D721Med (cell line): Measurements from ENCODE around the gene AIFM3.

ENCODE experiments used
- DNase-seq: peaks from one replicate; pipeline ENCODE4 v3.0.0; 2011; ENCODE audit warnings: low spot score; ENCODE audit not compliant: insufficient read length
- FAIRE-seq: peaks from 2 replicates; lab custom pipeline; 2011; peaks lifted over from hg19 to GRCh38; lab: Jason Lieb, UNC
- TF ChIP-seq, protein P1 (sequence below): IDR thresholded peaks from 2 replicates; pipeline ENCODE4 v1.5.1; 2012; ENCODE audit warnings: mild to moderate bottlenecking, control low read depth; ENCODE audit not compliant: insufficient read depth; ENCODE audit errors: missing control alignments

AIFM3 gene, protein sequence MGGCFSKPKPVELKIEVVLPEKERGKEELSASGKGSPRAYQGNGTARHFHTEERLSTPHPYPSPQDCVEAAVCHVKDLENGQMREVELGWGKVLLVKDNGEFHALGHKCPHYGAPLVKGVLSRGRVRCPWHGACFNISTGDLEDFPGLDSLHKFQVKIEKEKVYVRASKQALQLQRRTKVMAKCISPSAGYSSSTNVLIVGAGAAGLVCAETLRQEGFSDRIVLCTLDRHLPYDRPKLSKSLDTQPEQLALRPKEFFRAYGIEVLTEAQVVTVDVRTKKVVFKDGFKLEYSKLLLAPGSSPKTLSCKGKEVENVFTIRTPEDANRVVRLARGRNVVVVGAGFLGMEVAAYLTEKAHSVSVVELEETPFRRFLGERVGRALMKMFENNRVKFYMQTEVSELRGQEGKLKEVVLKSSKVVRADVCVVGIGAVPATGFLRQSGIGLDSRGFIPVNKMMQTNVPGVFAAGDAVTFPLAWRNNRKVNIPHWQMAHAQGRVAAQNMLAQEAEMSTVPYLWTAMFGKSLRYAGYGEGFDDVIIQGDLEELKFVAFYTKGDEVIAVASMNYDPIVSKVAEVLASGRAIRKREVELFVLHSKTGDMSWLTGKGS

DNA sequence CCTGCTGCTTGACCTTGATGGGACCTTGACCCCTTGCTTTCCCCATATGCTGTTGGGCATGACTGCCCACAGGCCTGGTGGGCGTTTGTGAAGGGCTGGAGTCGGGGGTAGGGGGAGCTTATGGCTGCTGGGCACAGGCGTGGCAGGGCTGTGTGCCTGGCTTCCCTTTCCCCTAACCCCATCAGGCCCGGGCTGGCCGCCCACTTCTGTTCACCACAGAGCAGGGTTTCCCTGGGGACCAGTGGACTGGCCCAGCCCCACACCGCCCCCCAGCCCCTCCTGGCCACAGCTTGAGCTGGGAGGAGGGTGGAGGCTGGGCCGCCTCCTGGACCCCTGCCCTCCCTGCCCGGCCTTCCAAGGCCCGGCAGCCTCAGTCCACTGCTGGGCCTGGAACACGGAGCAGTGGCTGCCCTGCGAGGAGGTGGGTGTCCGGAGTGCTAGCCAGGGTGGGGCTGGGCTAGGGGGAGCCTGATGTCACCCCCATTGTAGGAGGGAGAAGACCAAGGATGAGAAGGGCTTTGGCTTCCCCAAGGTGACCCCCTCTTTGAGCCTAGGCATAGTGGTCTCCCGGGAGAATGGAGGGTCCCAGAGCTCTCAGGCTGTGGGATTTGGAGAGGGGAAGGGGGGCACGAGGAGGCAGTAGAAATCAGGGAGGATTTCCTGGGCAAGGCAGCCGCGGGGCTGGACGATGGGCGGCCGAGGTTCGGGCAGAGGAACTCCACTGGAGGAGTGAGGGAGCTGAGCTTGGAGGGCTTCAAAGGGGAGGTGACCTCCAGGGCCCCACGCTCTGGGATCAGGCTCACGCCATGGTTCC lies at the start of gene AIFM3:
Gene AIFM3, plus strand, starts transcription at position 373 of the 814 bp plus-strand sequence. CDS start 690 bp downstream, outside the sequence.
- DNase-seq (no peak), FAIRE-seq (no peak)
- TF ChIP-seq, protein P1, sequence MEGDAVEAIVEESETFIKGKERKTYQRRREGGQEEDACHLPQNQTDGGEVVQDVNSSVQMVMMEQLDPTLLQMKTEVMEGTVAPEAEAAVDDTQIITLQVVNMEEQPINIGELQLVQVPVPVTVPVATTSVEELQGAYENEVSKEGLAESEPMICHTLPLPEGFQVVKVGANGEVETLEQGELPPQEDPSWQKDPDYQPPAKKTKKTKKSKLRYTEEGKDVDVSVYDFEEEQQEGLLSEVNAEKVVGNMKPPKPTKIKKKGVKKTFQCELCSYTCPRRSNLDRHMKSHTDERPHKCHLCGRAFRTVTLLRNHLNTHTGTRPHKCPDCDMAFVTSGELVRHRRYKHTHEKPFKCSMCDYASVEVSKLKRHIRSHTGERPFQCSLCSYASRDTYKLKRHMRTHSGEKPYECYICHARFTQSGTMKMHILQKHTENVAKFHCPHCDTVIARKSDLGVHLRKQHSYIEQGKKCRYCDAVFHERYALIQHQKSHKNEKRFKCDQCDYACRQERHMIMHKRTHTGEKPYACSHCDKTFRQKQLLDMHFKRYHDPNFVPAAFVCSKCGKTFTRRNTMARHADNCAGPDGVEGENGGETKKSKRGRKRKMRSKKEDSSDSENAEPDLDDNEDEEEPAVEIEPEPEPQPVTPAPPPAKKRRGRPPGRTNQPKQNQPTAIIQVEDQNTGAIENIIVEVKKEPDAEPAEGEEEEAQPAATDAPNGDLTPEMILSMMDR: no peak

DNA sequence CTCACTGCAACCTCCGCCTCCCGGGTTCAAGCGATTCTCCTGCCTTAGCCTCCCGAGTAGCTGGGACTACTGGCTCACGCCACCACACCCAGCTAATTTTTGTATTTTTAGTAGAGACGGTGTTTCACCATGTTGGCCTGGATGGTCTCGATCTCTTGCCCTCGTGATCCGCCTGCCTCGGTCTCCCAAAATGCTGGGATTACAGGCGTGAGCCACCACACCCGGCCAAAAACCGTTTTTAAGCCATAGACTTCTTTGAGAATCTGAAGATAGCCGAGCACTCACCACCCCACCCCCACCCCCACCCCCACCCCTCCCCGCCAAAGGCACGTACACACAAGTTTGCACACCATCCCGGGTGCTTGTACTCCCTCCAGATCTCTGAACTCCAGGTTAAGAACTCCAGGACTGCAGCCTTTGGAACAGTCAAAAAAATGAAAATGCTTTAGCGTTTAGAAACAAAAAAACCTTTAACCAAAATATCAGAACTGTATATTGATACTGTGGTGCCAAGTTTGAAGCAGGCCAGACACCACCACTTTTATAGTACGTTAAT lies 48.3 kb upstream of the AIFM3 start:
- TF ChIP-seq, protein P1: no peak
- no peak for DNase-seq
- no peak for FAIRE-seq

DNA sequence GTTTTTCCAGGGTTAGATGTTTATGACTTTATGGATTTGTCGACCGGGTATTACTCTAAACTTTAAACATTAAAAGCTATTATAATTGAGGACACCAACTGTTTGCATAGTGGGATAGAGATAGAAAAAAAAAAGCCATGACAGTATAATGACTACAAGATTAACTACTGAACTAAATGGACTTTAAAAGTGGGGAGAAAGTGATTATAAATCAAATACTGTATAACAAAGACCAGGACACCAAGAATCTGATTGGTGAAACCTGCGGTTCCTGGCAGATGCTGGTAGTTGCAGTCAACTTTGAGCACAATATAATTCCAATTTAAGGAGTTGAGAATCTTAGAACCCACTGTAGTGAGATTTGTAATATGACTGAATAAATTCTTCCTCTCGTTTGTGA lies 47.3 kb upstream of the AIFM3 start:
- TF ChIP-seq, protein P1: no peak
- DNase-seq: no peak
- no peak for FAIRE-seq

DNA sequence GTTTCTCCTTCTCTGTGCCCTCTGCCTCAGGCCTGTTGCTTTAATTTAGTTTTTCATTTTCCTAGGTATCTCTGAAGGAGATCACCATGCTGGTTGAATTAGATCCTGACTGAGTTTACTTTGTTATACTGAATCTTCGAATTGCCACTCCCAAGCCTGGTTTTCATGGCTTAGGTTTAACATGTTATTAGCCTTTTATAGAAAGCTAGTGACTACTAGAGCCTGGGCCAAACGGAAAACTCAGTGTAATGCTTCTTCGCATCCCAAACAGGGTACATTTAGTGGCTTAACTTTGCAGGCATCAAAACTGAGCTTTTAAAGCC lies 46.2 kb upstream of the AIFM3 start:
- TF ChIP-seq, protein P1: no peak
- FAIRE-seq (no peak), DNase-seq (no peak)

DNA sequence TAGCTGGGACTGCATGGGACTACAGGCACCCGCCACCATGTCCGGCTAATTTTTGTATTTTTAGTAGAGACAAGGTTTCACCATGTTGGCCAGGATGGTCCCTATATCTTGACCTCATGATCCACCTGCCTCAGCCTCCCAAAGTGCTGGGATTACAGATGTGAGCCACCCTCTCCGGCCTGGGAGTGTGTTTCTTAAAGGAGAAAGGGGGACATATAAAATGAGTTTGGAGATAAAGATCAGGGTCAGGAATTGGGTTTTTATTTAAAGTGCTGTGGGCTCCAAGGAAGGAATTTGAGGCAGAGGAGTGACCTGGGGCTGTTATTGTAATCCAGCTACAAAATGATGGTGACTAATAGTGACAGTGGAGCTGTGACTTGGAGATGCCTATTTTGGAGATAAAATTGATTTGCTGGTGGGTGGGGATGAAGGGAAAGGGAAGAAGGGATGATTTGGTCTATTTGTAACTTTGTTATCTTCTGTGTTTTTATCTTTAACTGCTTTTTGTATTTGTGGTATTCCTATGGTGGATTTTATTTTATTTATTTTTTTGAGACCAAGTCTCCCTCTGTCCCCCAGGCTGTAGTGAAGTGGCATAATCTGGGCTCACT lies 44.8 kb upstream of the AIFM3 start:
- FAIRE-seq (no peak), DNase-seq (no peak)
- TF ChIP-seq, protein P1: no peak

DNA sequence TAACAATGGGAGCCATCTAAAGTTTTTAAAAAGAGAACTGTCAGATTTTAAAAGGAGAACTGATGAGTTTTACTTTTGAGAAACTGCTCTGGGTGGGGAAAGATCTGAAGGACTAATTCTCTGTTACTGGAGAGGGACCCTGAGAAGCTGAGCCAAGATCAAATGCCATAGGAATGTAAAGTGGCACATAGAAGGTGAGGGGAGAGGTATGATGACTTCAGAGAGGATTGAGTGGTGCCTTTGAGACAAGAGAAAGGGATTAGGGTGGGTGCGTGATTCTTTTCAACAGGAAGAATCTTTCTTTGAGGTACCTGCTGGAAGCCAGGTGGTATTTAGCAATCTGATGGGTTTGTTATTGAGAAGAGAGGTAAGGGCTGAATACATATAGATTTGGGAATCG lies 40.8 kb upstream of the AIFM3 start:
- DNase-seq (no peak), FAIRE-seq (no peak)
- TF ChIP-seq, protein P1: no peak
